Right ventricle myocardium inferior (tissue), 1 donor: Measurements from ENCODE around the gene ZBTB20. TPM values are rescaled to one million over a fixed set of nuclear protein-coding genes. Genes with fewer than 3 reads are reported as not detected.

Experiments used
- ATAC-seq: fragments of 200-7000 bp; cut with Tn5 transposase; one replicate; pipeline ENCODE4 v1.9.1; 2020; ENCODE audit warnings: mild to moderate bottlenecking, moderate library complexity
- DNase-seq: peaks from one replicate; pipeline ENCODE4 v3.0.0; 2021; ENCODE audit errors: missing footprints
- intact Hi-C: fragments of 100-400 bp; cut with DNase I; formaldehyde crosslinking; loops from one replicate; pipeline ENCODE4 v1.11.0; 2022
- total RNA-seq: library from RNA; stranded (reverse); fragmentation: NEBNext Ultra II Directional; extraction: Animal tissue kit (Norgen Biotek cat#: 25700); gene quantifications from one replicate; pipeline ENCODE4 v1.2.1, GENCODE V29; 2021
- donor health status: DM: no; HTN: yes; CAD: no; lungs with severe emphysema.

The ZBTB20 gene
- total RNA-seq, 1 donor from 2014 or later, result 55.7 TPM

- DNase-seq (no peak), ATAC-seq (no peak)
- intact Hi-C loops, result loop anchor here (5.0 kb wide), 2 partner anchors 32 to 67 kb away; no protein-coding TSS in a partner anchor
Measured at GRCh38 chr3:114449271-114450007, 697.6 kb downstream of the ZBTB20 start.

- ATAC-seq (no peak), DNase-seq (no peak)
- intact Hi-C loops, result no loop called here
Measured at GRCh38 chr3:114447950-114448479, 699.1 kb downstream of the ZBTB20 start.

GRCh38 chr3:114447545-114447944 is 699.5 kb downstream of the ZBTB20 start:
- intact Hi-C loops, result no loop called here
- DNase-seq (no peak), ATAC-seq (no peak)

GRCh38 chr3:114446600-114446999 is 700.5 kb downstream of the ZBTB20 start:
- intact Hi-C loops, result no loop called here
- ATAC-seq (no peak), DNase-seq (no peak)

GRCh38 chr3:114445233-114445632 is 701.9 kb downstream of the ZBTB20 start:
- DNase-seq (no peak), ATAC-seq (no peak)
- intact Hi-C loops, result no loop called here

GRCh38 chr3:114444216-114444615 is 702.9 kb downstream of the ZBTB20 start:
- no peak for DNase-seq
- intact Hi-C loops, result no loop called here
- ATAC-seq, result no peak

- ATAC-seq (no peak), DNase-seq (no peak)
- intact Hi-C loops, result no loop called here
Measured at GRCh38 chr3:114442246-114442645, 704.8 kb downstream of the ZBTB20 start.

GRCh38 chr3:114441386-114441785 is 705.7 kb downstream of the ZBTB20 start:
- intact Hi-C loops, result no loop called here
- ATAC-seq, result no peak
- no peak for DNase-seq

- intact Hi-C loops, result no loop called here
- DNase-seq (no peak), ATAC-seq (no peak)
Measured at GRCh38 chr3:114440700-114441099, 706.4 kb downstream of the ZBTB20 start.

GRCh38 chr3:114439284-114439683 is 707.8 kb downstream of the ZBTB20 start:
- no peak for ATAC-seq
- DNase-seq, result no peak
- intact Hi-C loops, result no loop called here

- ATAC-seq, result no peak
- intact Hi-C loops, result loop anchor here (2.0 kb wide), 1 partner anchor 17 kb away; no protein-coding TSS in a partner anchor
- DNase-seq, result no peak
Measured at GRCh38 chr3:114437897-114438296, 709.2 kb downstream of the ZBTB20 start.

- ATAC-seq (no peak), DNase-seq (no peak)
- intact Hi-C loops, result loop anchor here (2.0 kb wide), 1 partner anchor 15 kb away; no protein-coding TSS in a partner anchor
Measured at GRCh38 chr3:114436182-114436581, 710.9 kb downstream of the ZBTB20 start.

GRCh38 chr3:114435386-114436115 is 711.5 kb downstream of the ZBTB20 start:
- DNase-seq (no peak), ATAC-seq (no peak)
- intact Hi-C loops, result loop anchor here (2.0 kb wide), 1 partner anchor 15 kb away; no protein-coding TSS in a partner anchor

- DNase-seq (no peak), ATAC-seq (no peak)
- intact Hi-C loops, result no loop called here
Measured at GRCh38 chr3:114432310-114432709, 714.8 kb downstream of the ZBTB20 start.

GRCh38 chr3:114428044-114428595 is 719.0 kb downstream of the ZBTB20 start:
- ATAC-seq (no peak), DNase-seq (no peak)
- intact Hi-C loops, result no loop called here

GRCh38 chr3:114427285-114428043 is 719.6 kb downstream of the ZBTB20 start:
- intact Hi-C loops, result no loop called here
- no peak for ATAC-seq
- DNase-seq, result no peak

- DNase-seq (no peak), ATAC-seq (no peak)
- intact Hi-C loops, result no loop called here
Measured at GRCh38 chr3:114424337-114424736, 722.8 kb downstream of the ZBTB20 start.

GRCh38 chr3:114421204-114421603 is 725.9 kb downstream of the ZBTB20 start:
- intact Hi-C loops, result loop anchor here (2.0 kb wide), 1 partner anchor 16 kb away; no protein-coding TSS in a partner anchor
- DNase-seq (no peak), ATAC-seq (no peak)

GRCh38 chr3:114420072-114420471 is 727.0 kb downstream of the ZBTB20 start:
- no peak for DNase-seq
- intact Hi-C loops, result loop anchor here (2.0 kb wide), 1 partner anchor 17 kb away; no protein-coding TSS in a partner anchor
- no peak for ATAC-seq
